HEK293T (cell line): ENCODE data around the gene HOXB3.

ENCODE experiments used
- CTCF ChIA-PET: fragments of 350-600 bp; formaldehyde crosslinking; extraction: SDS; loops from one replicate; lab custom pipeline; 2021; ENCODE audit warnings: antibody characterized with exemption, inconsistent platforms; lab: Yijun Ruan, JAX
- POLR2A ChIA-PET: fragments of 350-600 bp; formaldehyde crosslinking; extraction: SDS; loops from one replicate; lab custom pipeline; 2020; ENCODE audit warnings: antibody characterized with exemption, inconsistent platforms; lab: Yijun Ruan, JAX
- DNase-seq: peaks from one replicate; pipeline ENCODE4 v3.0.0; 2012; ENCODE audit warnings: mixed read lengths; ENCODE audit errors: extremely low spot score
- ARNT ChIP-seq: fragments of 450-650 bp; IDR thresholded peaks from 2 replicates; pipeline ENCODE4 v1.6.1; 2017; ENCODE audit warnings: mild to moderate bottlenecking
- BHLHE40 ChIP-seq: fragments of 450-650 bp; IDR thresholded peaks from 2 replicates; pipeline ENCODE4 v1.6.1; 2016; ENCODE audit warnings: mild to moderate bottlenecking, moderate library complexity, borderline replicate concordance
- CTBP1 ChIP-seq: fragments of 450-650 bp; IDR thresholded peaks from 2 replicates; pipeline ENCODE4 v1.6.1; 2016; ENCODE audit warnings: borderline replicate concordance
- ELF4 ChIP-seq: fragments of 450-650 bp; IDR thresholded peaks from 2 replicates; pipeline ENCODE4 v1.6.1; 2017; ENCODE audit warnings: antibody characterized with exemption
- FOXA1 ChIP-seq: fragments of 450-650 bp; IDR thresholded peaks from 2 replicates; pipeline ENCODE4 v1.6.1; 2016; ENCODE audit warnings: mild to moderate bottlenecking
- FOXM1 ChIP-seq: fragments of 450-650 bp; IDR thresholded peaks from 2 replicates; pipeline ENCODE4 v1.6.1; 2017; ENCODE audit warnings: mild to moderate bottlenecking, borderline replicate concordance
- HDGF ChIP-seq: fragments of 450-650 bp; IDR thresholded peaks from 2 replicates; pipeline ENCODE4 v1.6.1; 2017; ENCODE audit warnings: antibody characterized with exemption, borderline replicate concordance
- L3MBTL2 ChIP-seq: fragments of 450-650 bp; conservative IDR thresholded peaks from 2 replicates; pipeline ENCODE4 v1.6.1; 2016; ENCODE audit warnings: mild to moderate bottlenecking
- LEF1 ChIP-seq: fragments of 450-650 bp; IDR thresholded peaks from 2 replicates; pipeline ENCODE4 v1.6.1; 2017; ENCODE audit warnings: mild to moderate bottlenecking, borderline replicate concordance
- PKNOX1 ChIP-seq: fragments of 450-650 bp; IDR thresholded peaks from 2 replicates; pipeline ENCODE4 v1.6.1; 2016
- SP1 ChIP-seq: fragments of 450-650 bp; IDR thresholded peaks from 2 replicates; pipeline ENCODE4 v1.6.1; 2017
- SUZ12 ChIP-seq: fragments of 450-650 bp; IDR thresholded peaks from 2 replicates; pipeline ENCODE4 v1.6.1; 2016; ENCODE audit warnings: mild to moderate bottlenecking
- TARDBP ChIP-seq: fragments of 450-650 bp; IDR thresholded peaks from 2 replicates; pipeline ENCODE4 v1.6.1; 2016
- ZNF384 ChIP-seq: fragments of 450-650 bp; IDR thresholded peaks from 2 replicates; pipeline ENCODE4 v1.6.1; 2016

HOXB3 gene

GRCh38 chr17:48623583-48623982 lies 33.5 kb upstream of the HOXB3 start:
- no peak for DNase-seq
- CTCF ChIA-PET, result interaction anchor here (2.1 kb wide), 1 partner anchor 13 kb away, joined by 6 read pairs; no protein-coding TSS in a partner anchor
- POLR2A ChIA-PET, result interaction anchor here (0.8 to 1.9 kb wide), 7 partner anchors 8 to 120 kb away, joined by 3 to 9 read pairs (median 6); partner anchors contain the start of gene HOXB8
- TF ChIP-seq PKNOX1 (peak; percentile 67), L3MBTL2 (peak; percentile 43; the same call in 1 of the 2 replicates), FOXM1 (0 out of 2 replicates have a peak, but pooled peaks have one; percentile 9), HDGF (no peak), ARNT (peak; percentile 81)

- CTCF ChIA-PET, result interaction anchor here (1.6 to 2.1 kb wide), 2 partner anchors 14 to 464 kb away, joined by 3 to 6 read pairs; no protein-coding TSS in a partner anchor
- TF ChIP-seq TARDBP (no peak), L3MBTL2 (no peak), BHLHE40 (no peak), FOXM1 (no peak), SP1 (no peak), ZNF384 (no peak), LEF1 (no peak), ELF4 (no peak), FOXA1 (no peak)
- no peak for DNase-seq
- POLR2A ChIA-PET, result interaction anchor here (0.8 to 2.7 kb wide), 11 partner anchors 8 to 407 kb away, joined by 3 to 9 read pairs (median 4); partner anchors contain the start of genes HOXB13 and HOXB8
Measured at GRCh38 chr17:48622857-48623256, 32.8 kb upstream of the HOXB3 start.

- ChIA-PET CTCF (interaction anchor here (0.6 to 2.1 kb wide), 7 partner anchors 15 to 462 kb away, joined by 3 to 8 read pairs (median 4); no protein-coding TSS in a partner anchor), POLR2A (interaction anchor here (0.8 to 2.7 kb wide), 8 partner anchors 7 to 459 kb away, joined by 3 to 9 read pairs (median 4); partner anchors contain the start of genes HOXB13 and HOXB8)
- TF ChIP-seq ELF4, result no peak
- no peak for TF ChIP-seq HDGF
- TF ChIP-seq L3MBTL2, result peak; percentile 20
- TF ChIP-seq CTBP1, result no peak; the same call in 1 of the 2 replicates
- TF ChIP-seq PKNOX1, result no peak
- no peak for TF ChIP-seq SUZ12
- DNase-seq, result no peak
Measured at GRCh38 chr17:48621410-48622392, 31.7 kb upstream of the HOXB3 start.

- DNase-seq, result no peak
- CTCF ChIA-PET, result interaction anchor here (0.6 to 1.8 kb wide), 6 partner anchors 16 to 405 kb away, joined by 3 to 8 read pairs (median 4); no protein-coding TSS in a partner anchor
Measured at GRCh38 chr17:48620461-48621139, 30.6 kb upstream of the HOXB3 start.

GRCh38 chr17:48619826-48620449 lies 29.9 kb upstream of the HOXB3 start:
- no peak for TF ChIP-seq FOXA1
- DNase-seq, result no peak
- ChIA-PET POLR2A (interaction anchor here (1.0 to 2.7 kb wide), 4 partner anchors 11 to 404 kb away, joined by 3 to 7 read pairs (median 4); no protein-coding TSS in a partner anchor), CTCF (interaction anchor here (0.6 to 1.8 kb wide), 2 partner anchors 17 to 226 kb away, joined by 3 to 8 read pairs; no protein-coding TSS in a partner anchor)

More at GRCh38 chr17:48620461-48621139, 30.6 kb upstream of the HOXB3 start:
- 0 out of 2 replicates have a peak, but pooled peaks have one; percentile 79 for TF ChIP-seq HDGF
- no peak for TF ChIP-seq PKNOX1
- TF ChIP-seq CTBP1, result 0 out of 2 replicates have a peak, but pooled peaks have one; percentile 18
- TF ChIP-seq FOXA1, result no peak
- no peak for TF ChIP-seq FOXM1
- TF ChIP-seq SUZ12, result no peak
- POLR2A ChIA-PET, result interaction anchor here (0.8 to 2.7 kb wide), 4 partner anchors 12 to 458 kb away, joined by 3 to 7 read pairs (median 3); no protein-coding TSS in a partner anchor
